Measurements from ENCODE around the gene VPS25. TPM values are rescaled to one million over a fixed set of nuclear protein-coding genes. Genes with fewer than 3 reads are reported as not detected.

VPS25 gene
- total RNA-seq (2022; extraction: Qiagen RNA extraction; ENCODE audit: low read depth), result 121 to 129 TPM (median 125 TPM) in 5 replicates

GRCh38 chr17:42773290-42774035 is at the start of gene VPS25:
Gene VPS25, plus strand, starts transcription at chr17:42773449. Its CDS starts 27 bp downstream, at chr17:42773476.

GRCh38 chr17:42744806-42745617 is 28.2 kb upstream of the VPS25 start, which contains the start of gene EZH1:
Gene EZH1, minus strand, starts transcription at chr17:42745040. Its CDS starts 16,099 bp downstream, at chr17:42728941.

GRCh38 chr17:42760652-42761581 is 12.3 kb upstream of the VPS25 start, which contains the start of gene RAMP2:
Gene RAMP2, plus strand, starts transcription at chr17:42761227. Its CDS starts 35 bp downstream, at chr17:42761262.

GRCh38 chr17:42779936-42780850 is 6.9 kb downstream of the VPS25 start, which contains the start of gene WNK4:
Gene WNK4, plus strand, starts transcription at chr17:42780610. Its CDS starts 89 bp downstream, at chr17:42780699.

GRCh38 chr17:42798383-42799380 is 25.4 kb downstream of the VPS25 start, which contains the start of the genes CNTD1 and COA3:
Gene CNTD1, plus strand, starts transcription at chr17:42798861. Its CDS starts 207 bp downstream, at chr17:42799068.
Gene COA3, minus strand, starts transcription at chr17:42798704. Its CDS starts 23 bp downstream, at chr17:42798681.

Other genes starting within 250 kb of the VPS25 start
- gene NAGLU, start 237.2 kb upstream of the VPS25 start, total RNA-seq (2022; extraction: Qiagen RNA extraction; ENCODE audit: low read depth), result 31.6 to 46.5 TPM (median 43.8 TPM) in 5 replicates
- gene HSD17B1, start 220.5 kb upstream of the VPS25 start, total RNA-seq (2022; extraction: Qiagen RNA extraction; ENCODE audit: low read depth), result 1.2 to 1.7 TPM (median 1.2 TPM) in 5 replicates
- 102 to 133 TPM (median 124 TPM) in 5 replicates for gene COASY, start 211.3 kb upstream of the VPS25 start, total RNA-seq (2022; extraction: Qiagen RNA extraction; ENCODE audit: low read depth)
- gene MLX, start 206.3 kb upstream of the VPS25 start, total RNA-seq (2022; extraction: Qiagen RNA extraction; ENCODE audit: low read depth), result 59.1 to 69.5 TPM (median 65.1 TPM) in 5 replicates
- gene PSMC3IP, start 195.7 kb upstream of the VPS25 start, total RNA-seq (2022; extraction: Qiagen RNA extraction; ENCODE audit: low read depth), result 29.3 to 35.2 TPM (median 30.5 TPM) in 5 replicates
- gene RETREG3, start 164.1 kb upstream of the VPS25 start, total RNA-seq (2022; extraction: Qiagen RNA extraction; ENCODE audit: low read depth), result 24.4 to 27.7 TPM (median 26.4 TPM) in 5 replicates
- gene TUBG1, start 163.8 kb upstream of the VPS25 start, total RNA-seq (2022; extraction: Qiagen RNA extraction; ENCODE audit: low read depth), result 131 to 148 TPM (median 141 TPM) in 5 replicates
- 18.8 to 25.6 TPM (median 22.8 TPM) in 5 replicates for gene TUBG2, start 114.2 kb upstream of the VPS25 start, total RNA-seq (2022; extraction: Qiagen RNA extraction; ENCODE audit: low read depth)
- 14.2 to 21.2 TPM (median 17.9 TPM) in 5 replicates for gene PLEKHH3, start 96.5 kb upstream of the VPS25 start, total RNA-seq (2022; extraction: Qiagen RNA extraction; ENCODE audit: low read depth)
- 0.25 to 0.41 TPM (median 0.32 TPM) in 5 replicates for gene CCR10, start 91.6 kb upstream of the VPS25 start, total RNA-seq (2022; extraction: Qiagen RNA extraction; ENCODE audit: low read depth)
- 4.4 to 6.3 TPM (median 5.4 TPM) in 5 replicates for gene CNTNAP1, start 90.9 kb upstream of the VPS25 start, total RNA-seq (2022; extraction: Qiagen RNA extraction; ENCODE audit: low read depth)
- gene EZH1, start 28.4 kb upstream of the VPS25 start, total RNA-seq (2022; extraction: Qiagen RNA extraction; ENCODE audit: low read depth), result 9.2 to 11.7 TPM (median 10.5 TPM) in 5 replicates
- gene RAMP2, start 12.2 kb upstream of the VPS25 start, total RNA-seq (2022; extraction: Qiagen RNA extraction; ENCODE audit: low read depth), result 0.65 to 1.7 TPM (median 1.4 TPM) in 5 replicates
- 0.90 to 1.1 TPM (median 1.0 TPM) in 5 replicates for gene WNK4, start 7.2 kb downstream of the VPS25 start, total RNA-seq (2022; extraction: Qiagen RNA extraction; ENCODE audit: low read depth)
- gene COA3, start 25.3 kb downstream of the VPS25 start, total RNA-seq (2022; extraction: Qiagen RNA extraction; ENCODE audit: low read depth), result 125 to 149 TPM (median 135 TPM) in 5 replicates
- 0.05 to 0.08 TPM (median 0.06 TPM) in 3 of 5 replicates, not detected in the others for gene CNTD1, start 25.4 kb downstream of the VPS25 start, total RNA-seq (2022; extraction: Qiagen RNA extraction; ENCODE audit: low read depth)
- 76.1 to 101 TPM (median 78.7 TPM) in 5 replicates for gene BECN1, start 50.8 kb downstream of the VPS25 start, total RNA-seq (2022; extraction: Qiagen RNA extraction; ENCODE audit: low read depth)
- 225 to 285 TPM (median 238 TPM) in 5 replicates for gene PSME3, start 59.9 kb downstream of the VPS25 start, total RNA-seq (2022; extraction: Qiagen RNA extraction; ENCODE audit: low read depth)
- gene AOC2, start 71.1 kb downstream of the VPS25 start, total RNA-seq (2022; extraction: Qiagen RNA extraction; ENCODE audit: low read depth), result 1.8 to 2.3 TPM (median 1.9 TPM) in 5 replicates
- 1.1 to 2.2 TPM (median 1.4 TPM) in 5 replicates for gene AOC3, start 77.8 kb downstream of the VPS25 start, total RNA-seq (2022; extraction: Qiagen RNA extraction; ENCODE audit: low read depth)
- gene G6PC1, start 127.3 kb downstream of the VPS25 start, total RNA-seq (2022; extraction: Qiagen RNA extraction; ENCODE audit: low read depth), result not detected in 5 replicates
- 53.8 to 58.0 TPM (median 57.6 TPM) in 5 replicates for gene AARSD1, start 191.0 kb downstream of the VPS25 start, total RNA-seq (2022; extraction: Qiagen RNA extraction; ENCODE audit: low read depth)
- 0.73 to 2.0 TPM (median 1.0 TPM) in 5 replicates for gene PTGES3L, start 206.6 kb downstream of the VPS25 start, total RNA-seq (2022; extraction: Qiagen RNA extraction; ENCODE audit: low read depth)
- gene RUNDC1, start 207.1 kb downstream of the VPS25 start, total RNA-seq (2022; extraction: Qiagen RNA extraction; ENCODE audit: low read depth), result 20.6 to 23.0 TPM (median 22.1 TPM) in 5 replicates
- 2,973 to 3,984 TPM (median 3,050 TPM) in 5 replicates for gene RPL27, start 225.0 kb downstream of the VPS25 start, total RNA-seq (2022; extraction: Qiagen RNA extraction; ENCODE audit: low read depth)
- 18.2 to 21.6 TPM (median 18.9 TPM) in 5 replicates for gene IFI35, start 233.3 kb downstream of the VPS25 start, total RNA-seq (2022; extraction: Qiagen RNA extraction; ENCODE audit: low read depth)
- gene VAT1, start 248.9 kb downstream of the VPS25 start, total RNA-seq (2022; extraction: Qiagen RNA extraction; ENCODE audit: low read depth), result 211 to 235 TPM (median 231 TPM) in 5 replicates